ENCODE measurements around the gene AP5B1.
"Not testable (repeated sequence)": the region's sequence is repeated elsewhere in the genome, so short reads cannot be mapped to it uniquely, and the experiment has no call there.

Gene AP5B1

GRCh38 chr11:65773784-65774411 is 6.9 kb downstream of the AP5B1 start (continued):
- no peak for TF ChIP-seq BCL11A (tag by site-specific recombination; IDR thresholded peaks at IDR 0.05; ENCODE audit: low read depth)

- Histone ChIP-seq H3K4me1 (ENCODE audit: control insufficient read depth, insufficient read depth, low read length) (no peaks in the 10 kb centered on the region), H3K27ac (ENCODE audit: extremely low read depth, low read depth, low read length) (no peak overlapping the region), H3K36me3 (ENCODE audit: control insufficient read depth in 2 of 2, insufficient read depth in 1 of 2, low read length in 2 of 2) (peaks cover 0 to 13% of the 10 kb centered on the region in 2 experiments; a peak in 1 of 3 replicates), H3K4me3 (ENCODE audit: low read depth, low read length) (no peak overlapping the region), H3K9me3 (ENCODE audit: control insufficient read depth, insufficient read depth, low read depth, low read length) (no peaks in the 10 kb centered on the region)
- POLR2A ChIA-PET: interaction anchor here (1.6 kb wide), 1 partner anchor 8 kb away, joined by 4 read pairs; no protein-coding TSS in a partner anchor
- CTCF ChIA-PET: interaction anchor here (0.5 to 2.9 kb wide), 6 partner anchors 7 to 201 kb away, joined by 3 to 42 read pairs (median 6); partner anchors contain the start of gene MUS81
- TF ChIP-seq ZEB2 (tag by site-specific recombination; IDR thresholded peaks at IDR 0.05) (no peak), ZNF549 (tag by site-specific recombination; IDR thresholded peaks at IDR 0.05) (peak; percentile 64; the same call in 1 of the 2 replicates)
Observed at GRCh38 chr11:65771589-65772112, 9.1 kb downstream of the AP5B1 start.

- CTCF ChIA-PET: interaction anchor here (0.5 to 2.9 kb wide), 11 partner anchors 8 to 200 kb away, joined by 3 to 42 read pairs (median 5); partner anchors contain the start of genes MUS81 and RNASEH2C
- POLR2A ChIA-PET: interaction anchor here (1.6 kb wide), 1 partner anchor 8 kb away, joined by 4 read pairs; no protein-coding TSS in a partner anchor
- no peak overlapping the region for H3K27ac ChIP-seq (ENCODE audit: extremely low read depth, low read depth, low read length)
- peaks cover 0 to 8% of the 10 kb centered on the region in 2 experiments; a peak in 1 of 3 replicates for H3K36me3 ChIP-seq (ENCODE audit: control insufficient read depth in 2 of 2, insufficient read depth in 1 of 2, low read length in 2 of 2)
- no peaks in the 10 kb centered on the region for H3K9me3 ChIP-seq (ENCODE audit: control insufficient read depth, insufficient read depth, low read depth, low read length)
- no peak overlapping the region for H3K4me3 ChIP-seq (ENCODE audit: low read depth, low read length)
- no peak for TF ChIP-seq ZNF654 (tag by site-specific recombination; IDR thresholded peaks at IDR 0.05; ENCODE audit: low read depth)
- TF ChIP-seq BCL11B (tag by site-specific recombination; IDR thresholded peaks at IDR 0.05; ENCODE audit: low read depth): no peak
- TF ChIP-seq ZNF155 (tag by site-specific recombination; IDR thresholded peaks at IDR 0.05): no peak
- no peak for TF ChIP-seq ZNF350 (tag by site-specific recombination; IDR thresholded peaks at IDR 0.05)
- TF ChIP-seq ZNF433 (tag by site-specific recombination; IDR thresholded peaks at IDR 0.05; ENCODE audit: low read depth): no peak
- no peak for TF ChIP-seq ZNF624 (tag by site-specific recombination; IDR thresholded peaks at IDR 0.05)
- no peak for TF ChIP-seq EGR2 (tag by site-specific recombination; IDR thresholded peaks at IDR 0.05; ENCODE audit: low read depth)
- TF ChIP-seq ZNF514 (tag by site-specific recombination; IDR thresholded peaks at IDR 0.05): no peak
- no peak for TF ChIP-seq ATF2 (tag by site-specific recombination; IDR thresholded peaks at IDR 0.05; ENCODE audit: low read depth)
- no peak for TF ChIP-seq ZNF274 (IDR thresholded peaks at IDR 0.05; ENCODE audit: low read length)
- no peak for TF ChIP-seq ZNF274 (tag by site-specific recombination; IDR thresholded peaks at IDR 0.05; ENCODE audit: borderline replicate concordance)
- TF ChIP-seq SP7 (tag by site-specific recombination; IDR thresholded peaks at IDR 0.05): no peak
- no peak for TF ChIP-seq ZNF26 (tag by site-specific recombination; IDR thresholded peaks at IDR 0.05)
- TF ChIP-seq KLF8 (tag by site-specific recombination; IDR thresholded peaks at IDR 0.05): no peak
- no peak for TF ChIP-seq ZNF223 (tag by site-specific recombination; IDR thresholded peaks at IDR 0.05)
- TF ChIP-seq PRDM1 (tag by site-specific recombination; IDR thresholded peaks at IDR 0.05): no peak
- H3K4me1 ChIP-seq (ENCODE audit: control insufficient read depth, insufficient read depth, low read length): no peaks in the 10 kb centered on the region
Observed at GRCh38 chr11:65770951-65771567, 9.7 kb downstream of the AP5B1 start.

GRCh38 chr11:65767806-65768205 is 13.0 kb downstream of the AP5B1 start:
- H3K9me3 ChIP-seq (ENCODE audit: control insufficient read depth, insufficient read depth, low read depth, low read length); H3K4me3 ChIP-seq (ENCODE audit: low read depth, low read length); H3K36me3 ChIP-seq (ENCODE audit: control insufficient read depth in 2 of 2, insufficient read depth in 1 of 2, low read length in 2 of 2); H3K27ac ChIP-seq (ENCODE audit: extremely low read depth, low read depth, low read length); POLR2A ChIA-PET; H3K4me1 ChIP-seq (ENCODE audit: control insufficient read depth, insufficient read depth, low read length): not testable (repeated sequence)
- CTCF ChIA-PET: interaction anchor here (0.6 to 2.4 kb wide), 4 partner anchors 9 to 56 kb away, joined by 3 to 10 read pairs (median 3); partner anchors contain the start of gene KAT5

All from HEK293 (cell line).